DND-41 (cell line): ENCODE data around the gene OPCML.

Experiments
- ATAC-seq: fragments of 200-7000 bp; cut with Tn5 transposase; 3 replicates; pipeline ENCODE4 v1.9.1; 2021; ENCODE audit warnings: low read depth; ENCODE audit not compliant: insufficient read depth
- DNase-seq: peaks from one replicate; pipeline ENCODE4 v3.0.0-alpha.2; 2020
- H2AFZ ChIP-seq: 2 replicates; pipeline ENCODE4 v1.6.0; 2012; ENCODE audit warnings: low read depth, low read length
- H3K27ac ChIP-seq: 2 replicates; pipeline ENCODE4 v1.5.1; 2012; ENCODE audit warnings: low read length, inconsistent platforms
- H3K27me3 ChIP-seq: fragments of 200-600 bp; sonication (generic); 2 replicates; pipeline ENCODE4 v1.6.0; 2012; ENCODE audit warnings: low read length, mild to moderate bottlenecking, inconsistent platforms; ENCODE audit not compliant: insufficient read depth, poor library complexity
- H3K36me3 ChIP-seq: 2 replicates; pipeline ENCODE4 v1.5.1; 2012; ENCODE audit warnings: low read length, inconsistent platforms; ENCODE audit not compliant: insufficient read depth
- H3K4me1 ChIP-seq: 2 replicates; pipeline ENCODE4 v1.5.1; 2012; ENCODE audit warnings: mild to moderate bottlenecking, low read length; ENCODE audit not compliant: insufficient read depth
- H3K4me2 ChIP-seq: 2 replicates; pipeline ENCODE4 v1.6.0; 2012; ENCODE audit warnings: mild to moderate bottlenecking, moderate library complexity, low read length, inconsistent platforms; ENCODE audit not compliant: insufficient read depth
- H3K4me3 ChIP-seq, 2 experiments: fragments of 200-600 bp in 1 of 2; shearing (Covaris generic) in 1 of 2; 2 replicates each; pipeline ENCODE4 v1.5.1; 2012 to 2016; ENCODE audit warnings: inconsistent platforms in 2 of 2, low read length in 2 of 2, mild to moderate bottlenecking in 2 of 2, low read depth in 1 of 2, moderate library complexity in 1 of 2
- H3K79me2 ChIP-seq: 2 replicates; pipeline ENCODE4 v1.6.0; 2012; ENCODE audit warnings: low read length, inconsistent platforms; ENCODE audit not compliant: insufficient read depth
- H3K9ac ChIP-seq: 2 replicates; pipeline ENCODE4 v1.6.0; 2012; ENCODE audit warnings: low read depth, mild to moderate bottlenecking, inconsistent platforms, low read length, moderate library complexity
- H3K9me3 ChIP-seq: 2 replicates; pipeline ENCODE4 v1.5.1; 2012; ENCODE audit warnings: low read length, moderate library complexity, mild to moderate bottlenecking, inconsistent platforms; ENCODE audit not compliant: insufficient read depth, severe bottlenecking
- H4K20me1 ChIP-seq: 2 replicates; pipeline ENCODE4 v1.6.0; 2012; ENCODE audit warnings: low read length; ENCODE audit not compliant: insufficient read depth
- CTCF ChIP-seq: IDR thresholded peaks from 2 replicates; pipeline ENCODE4 v1.5.1; 2012; ENCODE audit warnings: borderline replicate concordance, low read length, moderate library complexity, mild to moderate bottlenecking; ENCODE audit not compliant: poor library complexity, severe bottlenecking; ENCODE audit errors: extremely low read depth
- EZH2 ChIP-seq: IDR thresholded peaks from 3 replicates; pipeline ENCODE4 v1.6.1; 2012; ENCODE audit warnings: borderline replicate concordance, low read depth, mild to moderate bottlenecking, moderate library complexity, low read length, inconsistent platforms; ENCODE audit not compliant: severe bottlenecking

OPCML gene

GRCh38 chr11:133075351-133075750 is 456.9 kb downstream of the OPCML start:
- Histone ChIP-seq H4K20me1 (no peaks in the 10 kb centered on the region), H3K36me3 (no peaks in the 10 kb centered on the region)
- no peak for ATAC-seq

GRCh38 chr11:133072858-133073582 is 459.3 kb downstream of the OPCML start:
- ATAC-seq (no peak), DNase-seq (no peak)
- H3K9me3 ChIP-seq: no peaks in the 10 kb centered on the region
- no peak overlapping the region for H3K27ac ChIP-seq
- no peaks in the 10 kb centered on the region for H3K4me1 ChIP-seq
- no peak overlapping the region for H3K9ac ChIP-seq
- H3K4me2 ChIP-seq: no peak overlapping the region
- no peaks in the 10 kb centered on the region for H3K79me2 ChIP-seq
- TF ChIP-seq EZH2 (no peak), CTCF (no peak)
- peaks cover 8% of the 10 kb centered on the region for H3K27me3 ChIP-seq
- no peaks in the 10 kb centered on the region; the same call in 1 of the 2 replicates for H4K20me1 ChIP-seq
- H3K4me3 ChIP-seq: no peak overlapping the region
- H2AFZ ChIP-seq: no peak overlapping the region
- no peaks in the 10 kb centered on the region for H3K36me3 ChIP-seq

More at GRCh38 chr11:133075351-133075750, 456.9 kb downstream of the OPCML start:
- Histone ChIP-seq H3K4me2 (no peak overlapping the region), H3K79me2 (no peaks in the 10 kb centered on the region), H3K4me1 (no peaks in the 10 kb centered on the region), H2AFZ (no peak overlapping the region), H3K27ac (no peak overlapping the region), H3K9ac (no peak overlapping the region), H3K4me3 (no peak overlapping the region), H3K9me3 (no peaks in the 10 kb centered on the region), H3K27me3 (peaks cover 3% of the 10 kb centered on the region)
- DNase-seq: no peak
- no peak for TF ChIP-seq EZH2
- TF ChIP-seq CTCF: no peak

GRCh38 chr11:133072378-133072777 is 459.9 kb downstream of the OPCML start:
- H4K20me1 ChIP-seq: no peaks in the 10 kb centered on the region; the same call in 1 of the 2 replicates
- H3K9me3 ChIP-seq: no peaks in the 10 kb centered on the region
- H3K36me3 ChIP-seq: no peaks in the 10 kb centered on the region
- ATAC-seq (no peak), DNase-seq (no peak)
- H3K27me3 ChIP-seq: peaks cover 10% of the 10 kb centered on the region
- no peak overlapping the region for H2AFZ ChIP-seq
- no peak overlapping the region for H3K9ac ChIP-seq
- H3K4me1 ChIP-seq: no peaks in the 10 kb centered on the region
- no peaks in the 10 kb centered on the region for H3K79me2 ChIP-seq
- TF ChIP-seq EZH2 (no peak), CTCF (no peak)
- H3K4me2 ChIP-seq: no peak overlapping the region
- H3K4me3 ChIP-seq: no peak overlapping the region
- no peak overlapping the region for H3K27ac ChIP-seq
